Fibroblast of lung (primary cell): ENCODE data around the gene PIP4P1. TPM values are rescaled to one million over a fixed set of nuclear protein-coding genes. Genes with fewer than 3 reads are reported as not detected.

ENCODE experiments used
- DNase-seq, 2 donors: peaks; one replicate each; pipeline versions ENCODE4 v3.0.0 to v3.0.0-alpha.2; 2010; ENCODE audit warnings: low read depth in 2 of 2
- H2AFZ ChIP-seq: 2 replicates; pipeline ENCODE4 v1.5.1; 2012; ENCODE audit warnings: low read length, control low read depth, inconsistent platforms
- H3K27ac ChIP-seq: 2 replicates; pipeline ENCODE4 v1.5.1; 2011; ENCODE audit warnings: low read length, control low read depth; ENCODE audit not compliant: insufficient read depth
- H3K27me3 ChIP-seq: 2 replicates; pipeline ENCODE4 v1.5.1; 2011; ENCODE audit warnings: mild to moderate bottlenecking, low read length; ENCODE audit not compliant: control insufficient read depth, insufficient read depth
- H3K36me3 ChIP-seq: 2 replicates; pipeline ENCODE4 v1.5.1; 2011; ENCODE audit warnings: low read length; ENCODE audit not compliant: control insufficient read depth, insufficient read depth
- H3K4me1 ChIP-seq: 2 replicates; pipeline ENCODE4 v1.5.1; 2011; ENCODE audit warnings: low read length; ENCODE audit not compliant: control insufficient read depth, insufficient read depth; ENCODE audit errors: extremely low read depth
- H3K4me2 ChIP-seq: 2 replicates; pipeline ENCODE4 v1.5.1; 2011; ENCODE audit warnings: low read length, control low read depth; ENCODE audit not compliant: insufficient read depth; ENCODE audit errors: extremely low read depth
- H3K4me3 ChIP-seq, 4 experiments: fragments of 200-600 bp in 1 of 4; sonication (generic) in 1 of 4; replicated peaks in 1 of 4; 2 replicates each; pipeline ENCODE4 v1.5.1; 2011 to 2016; ENCODE audit warnings: low read length in 4 of 4, low read depth in 3 of 4, mild to moderate bottlenecking in 3 of 4, control low read depth in 2 of 4, inconsistent platforms in 1 of 4, mixed read lengths in 1 of 4; ENCODE audit not compliant: insufficient read depth in 1 of 4; ENCODE audit errors: control extremely low read depth in 1 of 4
- H3K79me2 ChIP-seq: 2 replicates; pipeline ENCODE4 v1.5.1; 2012; ENCODE audit warnings: mild to moderate bottlenecking, low read length, inconsistent platforms; ENCODE audit not compliant: control insufficient read depth, insufficient read depth
- H3K9ac ChIP-seq: 2 replicates; pipeline ENCODE4 v1.5.1; 2011; ENCODE audit warnings: mild to moderate bottlenecking, low read length, control low read depth; ENCODE audit not compliant: insufficient read depth
- H3K9me3 ChIP-seq: 2 replicates; pipeline ENCODE4 v1.5.1; 2012; ENCODE audit warnings: low read depth, low read length; ENCODE audit not compliant: control insufficient read depth, insufficient read depth
- H4K20me1 ChIP-seq: 2 replicates; pipeline ENCODE4 v1.5.1; 2011; ENCODE audit warnings: low read length; ENCODE audit not compliant: control insufficient read depth, insufficient read depth; ENCODE audit errors: extremely low read depth
- CTCF ChIP-seq, 2 donors: IDR thresholded peaks in 1 of 2; conservative IDR thresholded peaks in 1 of 2; 1 replicate in 1 of 2; 2 replicates in 1 of 2; pipeline ENCODE4 v1.5.1; 2011 to 2012; ENCODE audit warnings: low read length in 2 of 2, control low read depth in 1 of 2, inconsistent platforms in 1 of 2, low read depth in 1 of 2, mild to moderate bottlenecking in 1 of 2
- EZH2 ChIP-seq: IDR thresholded peaks from 2 replicates; pipeline ENCODE4 v1.5.1; 2012; ENCODE audit warnings: low read length, control low read depth, mild to moderate bottlenecking; ENCODE audit errors: missing control alignments
- polyA plus RNA-seq, 2 donors: library from polyadenylated mRNA; depleted of rRNA in 1 of 2; stranded (reverse) in 1 of 2; unstranded in 1 of 2; fragments of >200 nt; gene quantifications; 2 replicates each; pipeline ENCODE4 v1.2.1, GENCODE V29; 2011 to 2012; ENCODE audit warnings: missing spikeins in 1 of 2
- total RNA-seq: library from RNA; depleted of rRNA; stranded (reverse); fragments of >200 nt; gene quantifications from 2 replicates; pipeline ENCODE4 v1.2.1, GENCODE V29; 2014

Gene PIP4P1
- total and polyA plus RNA-seq, 2 donors (not counting 1 experiment from before 2014, with no cell fraction given) = 30.9 to 34.9 TPM

DNA sequence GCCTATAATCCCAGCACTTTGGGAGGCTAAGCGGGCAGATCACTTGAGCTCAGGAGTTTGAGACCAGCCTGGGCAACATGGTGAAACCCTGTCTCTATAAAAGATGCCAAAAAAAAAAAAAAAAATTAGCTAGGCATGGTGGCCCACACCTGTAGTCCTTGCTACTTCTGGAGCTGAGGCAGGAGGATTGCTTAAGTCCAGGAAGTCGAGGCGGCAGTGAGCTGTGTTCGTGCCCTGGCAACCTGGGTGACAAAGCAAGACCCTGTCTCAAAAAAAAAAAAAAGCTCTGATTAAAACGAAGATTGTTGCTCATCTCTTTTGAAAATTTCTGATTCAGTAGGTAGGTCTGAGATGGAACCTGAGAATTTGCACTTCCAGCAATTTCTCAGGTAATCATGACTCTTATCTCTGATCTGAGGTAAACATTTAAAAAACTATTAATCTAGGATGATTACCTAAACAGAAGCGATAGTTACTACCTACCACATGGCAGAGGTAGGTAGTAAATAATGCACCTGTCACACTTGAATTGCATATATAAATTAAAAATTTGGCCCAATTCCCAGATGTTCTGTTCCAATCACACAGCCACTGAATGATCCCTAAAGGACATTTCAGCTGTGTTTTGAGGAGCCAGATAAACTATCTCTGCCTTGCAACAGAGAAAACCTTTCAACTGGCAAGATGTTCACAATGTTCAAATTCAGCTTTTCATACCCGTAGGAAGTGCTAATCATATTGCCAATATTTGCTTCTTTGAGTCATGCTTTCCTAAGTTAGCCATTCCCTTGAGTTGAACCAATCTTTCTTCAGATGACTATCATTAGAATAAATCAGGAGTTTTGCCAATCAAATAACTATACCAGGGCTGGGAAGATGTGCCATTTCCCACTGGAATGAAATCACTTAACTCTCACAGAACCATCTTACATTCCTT, 43.7 kb downstream of the PIP4P1 start:
- H3K9me3 ChIP-seq = no peaks in the 10 kb centered on the region
- H3K79me2 ChIP-seq = no peaks in the 10 kb centered on the region
- no peak overlapping the region for H3K9ac ChIP-seq
- no peaks in the 10 kb centered on the region for H3K4me1 ChIP-seq
- DNase-seq = no peak
- TF ChIP-seq CTCF (conservative IDR thresholded peaks at IDR 0.05 in 1 of 2, IDR thresholded peaks at IDR 0.05 in 1 of 2; ENCODE audit: low read depth in 1 of 2, low read length in 2 of 2) (no peak), EZH2 (no peak)
- H3K27me3 ChIP-seq = no peaks in the 10 kb centered on the region
- no peaks in the 10 kb centered on the region for H3K36me3 ChIP-seq
- no peak overlapping the region for H3K4me3 ChIP-seq
- H4K20me1 ChIP-seq = no peaks in the 10 kb centered on the region
- no peak overlapping the region for H3K27ac ChIP-seq
- no peak overlapping the region for H2AFZ ChIP-seq
- no peak overlapping the region for H3K4me2 ChIP-seq

DNA sequence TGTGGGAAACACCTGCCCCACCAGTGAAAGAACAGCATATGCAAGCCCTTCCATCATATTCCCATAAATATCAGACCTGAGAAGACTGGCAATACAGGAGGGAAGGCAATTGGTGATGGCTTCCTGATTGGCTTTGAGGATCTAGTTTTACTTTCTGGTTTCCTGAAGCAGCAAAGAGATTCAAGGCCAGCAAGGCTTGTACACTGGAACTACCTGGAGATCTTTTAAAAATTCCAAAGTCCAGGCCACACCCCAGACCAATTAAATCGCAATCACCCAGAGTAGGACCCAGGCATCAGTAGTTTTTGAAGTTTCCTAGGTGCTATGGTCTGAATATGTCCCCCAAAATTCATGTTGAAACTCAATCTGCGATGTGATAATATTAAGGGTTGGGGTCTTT, 45.0 kb downstream of the PIP4P1 start:
- Histone ChIP-seq H2AFZ (peak overlapping the region; percentile 22), H3K9me3 (no peaks in the 10 kb centered on the region), H3K9ac (no peak overlapping the region), H3K79me2 (peaks cover 5% of the 10 kb centered on the region), H3K27ac (no peak overlapping the region), H3K4me1 (no peaks in the 10 kb centered on the region), H4K20me1 (no peaks in the 10 kb centered on the region), H3K4me3 (no peak overlapping the region), H3K4me2 (no peak overlapping the region), H3K36me3 (no peaks in the 10 kb centered on the region), H3K27me3 (no peaks in the 10 kb centered on the region)
- no peak for TF ChIP-seq EZH2
- no peak for TF ChIP-seq CTCF (conservative IDR thresholded peaks at IDR 0.05 in 1 of 2, IDR thresholded peaks at IDR 0.05 in 1 of 2; ENCODE audit: low read depth in 1 of 2, low read length in 2 of 2)
- no peak for DNase-seq

DNA sequence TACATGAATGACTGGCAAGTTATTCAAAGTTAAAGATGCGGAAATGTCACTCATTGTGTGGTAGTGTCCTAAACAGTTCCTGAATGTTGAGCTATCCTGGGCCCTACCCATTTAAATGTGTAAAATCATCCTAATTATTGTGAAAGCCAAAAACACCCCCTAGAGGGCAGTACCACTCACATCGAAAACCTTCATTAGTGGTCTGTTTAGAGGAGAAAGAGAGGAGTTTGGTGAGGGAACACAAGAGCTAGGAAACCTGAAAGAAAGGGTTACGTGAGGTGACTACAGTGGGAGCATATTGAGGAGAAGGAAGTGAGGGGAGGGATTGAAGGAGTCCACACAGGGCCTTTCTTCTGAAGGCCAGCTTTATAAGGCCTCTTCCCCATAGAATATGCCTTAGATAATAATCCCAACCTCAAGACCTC, 45.4 kb downstream of the PIP4P1 start:
- no peaks in the 10 kb centered on the region for H3K36me3 ChIP-seq
- H3K4me2 ChIP-seq = no peak overlapping the region
- peak; percentile 41 to 62 for DNase-seq
- peaks cover 8% of the 10 kb centered on the region for H3K79me2 ChIP-seq
- no peak for TF ChIP-seq EZH2
- TF ChIP-seq CTCF (conservative IDR thresholded peaks at IDR 0.05 in 1 of 2, IDR thresholded peaks at IDR 0.05 in 1 of 2; ENCODE audit: low read depth in 1 of 2, low read length in 2 of 2) = peak; percentile 60 to 74
- H3K9me3 ChIP-seq = no peaks in the 10 kb centered on the region
- no peaks in the 10 kb centered on the region for H3K27me3 ChIP-seq
- no peaks in the 10 kb centered on the region for H4K20me1 ChIP-seq
- no peak overlapping the region for H3K9ac ChIP-seq
- H3K4me1 ChIP-seq = no peaks in the 10 kb centered on the region
- no peak overlapping the region for H3K4me3 ChIP-seq
- H2AFZ ChIP-seq = peak overlapping the region; percentile 22
- H3K27ac ChIP-seq = no peak overlapping the region
